Effector memory CD4-positive, alpha-beta T cell (primary cell): ENCODE measurements around the gene PPIE.

Source experiments
- DNase-seq, 3 donors: peaks; one replicate each; pipeline ENCODE4 v3.0.0-alpha.2; 2020
- H3K27ac ChIP-seq: 2 replicates; pipeline ENCODE4 v1.7.0; 2013; ENCODE audit warnings: mild to moderate bottlenecking, low read length, moderate library complexity; ENCODE audit not compliant: insufficient read depth, poor library complexity, severe bottlenecking
- H3K27me3 ChIP-seq: replicated peaks from 2 replicates; pipeline ENCODE4 v1.7.0; 2013; ENCODE audit warnings: mild to moderate bottlenecking, low read length; ENCODE audit not compliant: insufficient read depth, control insufficient read depth, poor library complexity, severe bottlenecking
- H3K36me3 ChIP-seq: 2 replicates; pipeline ENCODE4 v1.7.0; 2013; ENCODE audit warnings: mild to moderate bottlenecking, low read length, moderate library complexity; ENCODE audit not compliant: control insufficient read depth, insufficient read depth
- H3K4me1 ChIP-seq: 2 replicates; pipeline ENCODE4 v1.7.0; 2013; ENCODE audit warnings: low read length, mild to moderate bottlenecking; ENCODE audit not compliant: control insufficient read depth, insufficient read depth, poor library complexity, severe bottlenecking
- H3K4me3 ChIP-seq: 2 replicates; pipeline ENCODE4 v1.7.0; 2013; ENCODE audit warnings: low read length, low read depth, mild to moderate bottlenecking; ENCODE audit not compliant: insufficient read depth, poor library complexity, severe bottlenecking
- H3K9me3 ChIP-seq: 2 replicates; pipeline ENCODE4 v1.7.0; 2013; ENCODE audit warnings: mild to moderate bottlenecking, low read length, moderate library complexity; ENCODE audit not compliant: control insufficient read depth

Gene PPIE

GRCh38 chr1:39717809-39718208, 20.9 kb upstream of the PPIE start:
- Histone ChIP-seq H3K4me3 (no peak overlapping the region), H3K9me3 (no peaks in the 10 kb centered on the region), H3K27me3 (no peaks in the 10 kb centered on the region), H3K4me1 (no peaks in the 10 kb centered on the region), H3K36me3 (no peaks in the 10 kb centered on the region), H3K27ac (no peak overlapping the region)
- DNase-seq = no peak

- DNase-seq = no peak
- no peaks in the 10 kb centered on the region for H3K27me3 ChIP-seq
- H3K4me1 ChIP-seq = no peaks in the 10 kb centered on the region
- H3K4me3 ChIP-seq = no peak overlapping the region
- H3K36me3 ChIP-seq = no peaks in the 10 kb centered on the region
- H3K27ac ChIP-seq = no peak overlapping the region
- no peaks in the 10 kb centered on the region for H3K9me3 ChIP-seq
Measured at GRCh38 chr1:39720094-39720999, 18.3 kb upstream of the PPIE start.

- no peaks in the 10 kb centered on the region for H3K36me3 ChIP-seq
- H3K4me1 ChIP-seq = no peaks in the 10 kb centered on the region
- no peak overlapping the region for H3K27ac ChIP-seq
- H3K9me3 ChIP-seq = no peaks in the 10 kb centered on the region
- no peak overlapping the region for H3K4me3 ChIP-seq
- H3K27me3 ChIP-seq = peaks cover 5% of the 10 kb centered on the region
- DNase-seq = no peak
Measured at GRCh38 chr1:39721664-39722063, 17.0 kb upstream of the PPIE start.

- no peak for DNase-seq
- peaks cover 5% of the 10 kb centered on the region for H3K27me3 ChIP-seq
- H3K9me3 ChIP-seq = no peaks in the 10 kb centered on the region
- no peaks in the 10 kb centered on the region for H3K36me3 ChIP-seq
- no peaks in the 10 kb centered on the region for H3K4me1 ChIP-seq
- no peak overlapping the region for H3K4me3 ChIP-seq
- no peak overlapping the region for H3K27ac ChIP-seq
Measured at GRCh38 chr1:39722495-39722894, 16.2 kb upstream of the PPIE start.

GRCh38 chr1:39726600-39726999, 12.1 kb upstream of the PPIE start:
- peaks cover 13% of the 10 kb centered on the region for H3K27me3 ChIP-seq
- DNase-seq = no peak
- H3K27ac ChIP-seq = no peak overlapping the region
- no peaks in the 10 kb centered on the region for H3K36me3 ChIP-seq
- no peaks in the 10 kb centered on the region for H3K4me1 ChIP-seq
- H3K9me3 ChIP-seq = no peaks in the 10 kb centered on the region
- H3K4me3 ChIP-seq = no peak overlapping the region

- no peaks in the 10 kb centered on the region for H3K36me3 ChIP-seq
- DNase-seq = no peak
- no peaks in the 10 kb centered on the region for H3K9me3 ChIP-seq
- H3K4me3 ChIP-seq = no peak overlapping the region
- H3K27ac ChIP-seq = no peak overlapping the region
- peaks cover 13% of the 10 kb centered on the region for H3K27me3 ChIP-seq
- H3K4me1 ChIP-seq = no peaks in the 10 kb centered on the region
Measured at GRCh38 chr1:39727221-39727931, 11.3 kb upstream of the PPIE start.

GRCh38 chr1:39727932-39728317, 10.8 kb upstream of the PPIE start:
- no peak for DNase-seq
- Histone ChIP-seq H3K4me1 (no peaks in the 10 kb centered on the region), H3K4me3 (no peak overlapping the region), H3K27ac (no peak overlapping the region), H3K36me3 (no peaks in the 10 kb centered on the region), H3K9me3 (no peaks in the 10 kb centered on the region), H3K27me3 (peaks cover 13% of the 10 kb centered on the region)

GRCh38 chr1:39729030-39729429, 9.7 kb upstream of the PPIE start:
- H3K27me3 ChIP-seq = peaks cover 13% of the 10 kb centered on the region
- no peak overlapping the region for H3K27ac ChIP-seq
- no peaks in the 10 kb centered on the region for H3K36me3 ChIP-seq
- H3K9me3 ChIP-seq = no peaks in the 10 kb centered on the region
- DNase-seq = no peak
- H3K4me1 ChIP-seq = no peaks in the 10 kb centered on the region
- H3K4me3 ChIP-seq = no peak overlapping the region

- H3K36me3 ChIP-seq = no peaks in the 10 kb centered on the region
Measured at GRCh38 chr1:39729842-39730241, 8.8 kb upstream of the PPIE start.

GRCh38 chr1:39732730-39733129, 6.0 kb upstream of the PPIE start:
- Histone ChIP-seq H3K4me1 (no peaks in the 10 kb centered on the region), H3K4me3 (no peak overlapping the region), H3K9me3 (no peaks in the 10 kb centered on the region), H3K27ac (no peak overlapping the region), H3K36me3 (no peaks in the 10 kb centered on the region), H3K27me3 (peaks cover 7% of the 10 kb centered on the region)
- DNase-seq = no peak

More at GRCh38 chr1:39729842-39730241, 8.8 kb upstream of the PPIE start:
- Histone ChIP-seq H3K4me3 (no peak overlapping the region), H3K27me3 (peaks cover 13% of the 10 kb centered on the region), H3K4me1 (no peaks in the 10 kb centered on the region), H3K9me3 (no peaks in the 10 kb centered on the region), H3K27ac (no peak overlapping the region)
- no peak for DNase-seq
